Activated naive CD4-positive, alpha-beta T cell treated with anti-CD3 and anti-CD28 coated beads, Interleukin-2, amount 50 U/mL, for 16 hours (primary cell): ENCODE measurements around the gene ARPP19.

Experiments
- DNase-seq: peaks from one replicate; pipeline ENCODE4 v3.0.0-alpha.2; 2020

ARPP19 gene

DNA sequence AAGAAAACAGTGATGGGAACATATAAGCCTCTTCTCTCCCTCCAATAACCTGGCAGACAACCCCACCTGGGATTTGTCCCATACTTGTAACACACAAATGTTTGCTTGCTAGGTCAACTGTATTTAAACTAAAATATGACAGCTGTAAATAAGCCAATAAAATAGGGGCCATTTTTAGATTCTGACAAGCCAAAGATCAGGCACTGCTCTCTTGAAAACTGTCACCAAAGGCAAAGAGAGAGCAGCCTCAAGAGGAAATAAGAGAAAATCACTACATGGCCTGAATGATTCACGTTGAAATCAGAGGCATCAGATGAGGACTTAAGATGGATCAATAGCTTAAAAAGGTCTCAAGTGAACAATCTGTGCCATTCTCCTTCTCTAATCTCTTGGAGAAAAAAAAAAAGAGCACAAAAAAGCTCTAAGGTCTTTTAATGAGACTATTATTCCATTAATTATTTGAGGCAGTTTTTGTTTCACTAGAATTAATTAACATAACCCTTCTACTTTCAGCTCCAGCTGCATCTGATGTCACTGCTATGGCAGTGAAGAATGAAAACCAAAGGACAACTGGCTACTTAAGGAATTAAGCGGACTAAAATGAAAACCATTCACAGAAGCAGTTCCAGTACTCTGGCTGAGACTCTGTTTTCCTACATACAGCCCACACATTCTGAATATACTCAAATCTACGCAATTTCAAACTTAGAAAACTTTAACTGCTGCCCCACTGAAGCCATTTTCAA is 59.2 kb downstream of the ARPP19 start:
- DNase-seq: no peak

DNA sequence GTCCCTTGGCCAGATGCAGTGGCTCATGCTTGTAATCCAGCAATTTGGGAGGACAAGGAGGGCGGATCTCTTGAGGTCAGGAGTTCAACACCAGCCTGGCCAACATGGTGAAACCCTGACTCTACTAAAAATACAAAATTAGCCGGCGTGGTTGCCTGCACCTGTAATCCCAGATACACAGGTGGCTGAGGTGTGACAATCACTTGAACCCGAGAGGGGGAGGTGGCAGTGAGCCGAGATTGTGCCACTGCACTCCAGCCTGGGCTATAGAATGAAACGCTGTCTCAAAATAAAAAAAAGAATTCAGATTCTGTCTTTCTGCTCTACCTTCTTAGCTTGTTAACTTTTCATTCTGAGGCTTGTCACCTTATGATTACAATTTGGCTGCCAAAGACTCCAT is 62.3 kb downstream of the ARPP19 start:
- DNase-seq: no peak

DNA sequence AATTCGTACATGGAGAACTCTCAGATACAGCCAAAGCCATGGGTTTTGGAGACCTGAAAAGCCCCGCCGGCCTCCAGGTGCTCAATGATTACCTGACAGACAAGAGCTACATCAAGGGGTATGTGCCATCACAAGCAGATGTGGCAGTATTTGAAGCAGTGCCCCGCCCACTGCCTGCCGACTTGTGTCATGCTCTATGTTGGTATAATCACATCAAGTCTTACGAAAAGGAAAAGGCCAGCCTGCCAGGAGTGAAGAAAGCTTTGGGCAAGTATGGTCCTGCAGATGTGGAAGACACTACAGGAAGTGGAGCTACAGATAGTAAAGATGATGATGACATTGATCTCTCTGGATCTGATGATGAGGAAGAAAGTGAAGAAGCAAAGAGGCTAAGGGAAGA is 63.7 kb downstream of the ARPP19 start:
- no peak for DNase-seq

DNA sequence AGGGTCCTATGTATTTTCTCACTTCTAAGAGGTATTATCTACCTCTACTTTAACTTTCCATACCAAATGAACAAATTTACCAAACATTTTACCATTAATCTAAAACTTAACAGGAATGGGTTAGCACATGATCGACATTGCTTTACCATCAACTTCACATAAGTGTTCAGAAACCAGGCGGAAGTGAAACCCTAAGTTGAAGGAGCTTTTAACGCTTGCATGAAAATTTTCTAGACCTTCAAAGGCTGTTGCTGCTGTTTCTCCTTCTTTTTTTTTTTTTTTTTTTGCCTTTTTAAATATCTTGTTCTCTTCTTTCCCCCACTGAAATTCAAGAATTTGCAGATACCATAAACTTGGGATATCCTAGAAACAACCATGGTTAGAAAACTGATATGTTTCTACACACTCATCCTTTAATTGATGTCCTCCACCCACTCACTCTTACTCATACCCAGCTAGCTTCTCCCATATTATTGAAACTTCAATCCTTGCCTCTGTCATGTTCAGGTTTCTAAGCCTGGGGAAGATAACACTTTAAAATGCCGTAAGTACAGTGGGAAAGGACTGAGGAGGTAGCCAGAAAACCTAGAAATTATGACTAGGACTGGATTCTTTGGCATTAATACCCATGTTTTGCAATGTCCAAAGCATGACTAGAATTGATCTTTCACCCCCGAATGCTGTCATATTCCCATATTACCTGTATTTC is 64.9 kb downstream of the ARPP19 start:
- no peak for DNase-seq

DNA sequence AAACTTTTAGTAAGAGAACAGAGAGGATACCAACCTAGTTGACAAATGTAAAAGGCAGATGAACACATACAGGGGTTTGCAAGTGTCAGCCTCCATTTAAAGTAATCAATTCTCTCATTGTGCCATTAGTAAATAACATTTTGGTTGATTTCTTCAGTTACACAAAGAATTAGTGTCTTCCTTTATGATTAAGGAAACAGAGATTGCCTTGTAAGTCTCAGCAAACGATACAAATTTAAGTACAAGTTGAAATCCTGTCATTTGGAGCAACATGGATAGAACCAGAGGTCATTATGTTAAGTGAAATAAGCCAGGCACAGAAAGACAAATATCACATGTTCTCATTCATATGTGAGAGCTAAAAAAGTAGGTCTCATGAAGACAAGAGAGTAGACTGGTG is 66.2 kb downstream of the ARPP19 start:
- DNase-seq: no peak

DNA sequence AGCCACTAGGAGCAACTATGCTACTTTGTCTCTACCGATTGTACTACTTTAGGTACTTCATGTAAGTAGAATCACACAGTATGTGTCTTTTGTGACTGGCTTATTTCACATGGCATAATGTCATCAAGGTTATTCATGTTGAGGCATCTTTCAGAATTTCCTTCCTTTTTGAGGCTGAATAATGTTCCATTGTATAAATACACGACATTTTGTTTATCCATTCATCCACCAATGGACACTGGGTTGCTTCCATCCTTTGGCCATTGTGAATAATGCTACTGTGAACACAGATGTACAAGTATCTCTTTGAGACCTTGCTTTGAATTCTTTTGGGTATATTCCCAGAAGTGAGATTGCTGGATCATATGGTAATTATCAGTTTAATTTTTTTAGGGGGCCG is 69.3 kb downstream of the ARPP19 start:
- no peak for DNase-seq

DNA sequence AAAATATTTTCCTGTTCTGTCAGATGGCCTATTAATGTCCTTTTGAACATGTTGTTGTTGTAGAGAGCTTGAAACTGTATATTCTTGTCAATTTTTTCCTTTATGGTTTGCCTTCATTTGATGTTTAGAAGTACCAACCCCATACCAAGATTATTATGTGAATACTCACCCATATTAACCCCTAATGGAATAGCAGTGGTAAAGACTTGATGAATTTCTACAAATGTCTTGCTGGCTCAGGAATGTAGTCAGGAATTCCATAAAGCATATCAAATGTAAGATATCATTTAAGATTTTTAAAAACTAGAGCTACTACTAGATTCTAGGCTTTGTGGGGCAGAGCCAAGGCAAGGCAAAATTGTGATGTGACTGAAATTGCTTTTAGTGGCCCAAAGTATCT is 70.1 kb downstream of the ARPP19 start:
- no peak for DNase-seq
